GM06990 (cell line): ENCODE data around the gene ANKRD52.
"Not testable (repeated sequence)": the region's sequence is repeated elsewhere in the genome, so short reads cannot be mapped to it uniquely, and the experiment has no call there.

Experiments
- DNase-seq: peaks from one replicate; pipeline ENCODE4 v3.0.0-alpha.2; 2011; ENCODE audit not compliant: insufficient read length; ENCODE audit errors: extremely low read depth
- H3K27me3 ChIP-seq: replicated peaks from 2 replicates; pipeline ENCODE4 v1.6.0; 2011; ENCODE audit warnings: low read length; ENCODE audit not compliant: control insufficient read depth, insufficient read depth
- H3K36me3 ChIP-seq: 2 replicates; pipeline ENCODE4 v1.5.1; 2011; ENCODE audit warnings: low read length; ENCODE audit not compliant: control insufficient read depth, insufficient read depth
- H3K4me3 ChIP-seq: replicated peaks from 2 replicates; pipeline ENCODE4 v1.5.1; 2011; ENCODE audit warnings: low read depth, mild to moderate bottlenecking, control low read depth, low read length
- CTCF ChIP-seq: IDR thresholded peaks from 2 replicates; pipeline ENCODE4 v1.5.1; 2011; ENCODE audit warnings: low read length, control low read depth, mild to moderate bottlenecking, inconsistent platforms; ENCODE audit not compliant: insufficient read depth, poor library complexity, severe bottlenecking

ANKRD52 gene

GRCh38 chr12:56293795-56294194 is 35.6 kb upstream of the ANKRD52 start:
- H3K4me3 ChIP-seq, result no peak overlapping the region
- no peaks in the 10 kb centered on the region for H3K27me3 ChIP-seq
- TF ChIP-seq CTCF, result no peak
- peaks cover 5% of the 10 kb centered on the region for H3K36me3 ChIP-seq
- DNase-seq, result no peak

GRCh38 chr12:56288705-56289387 is 30.7 kb upstream of the ANKRD52 start:
- no peaks in the 10 kb centered on the region for H3K27me3 ChIP-seq
- no peak for TF ChIP-seq CTCF
- no peak for DNase-seq
- H3K36me3 ChIP-seq, result peaks cover 8% of the 10 kb centered on the region
- H3K4me3 ChIP-seq, result no peak overlapping the region

- no peak for DNase-seq
- Histone ChIP-seq H3K27me3 (no peaks in the 10 kb centered on the region), H3K36me3 (peaks cover 14% of the 10 kb centered on the region), H3K4me3 (no peak overlapping the region)
- no peak for TF ChIP-seq CTCF
Observed at GRCh38 chr12:56286044-56286830, 28.1 kb upstream of the ANKRD52 start.

GRCh38 chr12:56284263-56284662 is 26.1 kb upstream of the ANKRD52 start:
- peaks cover 13% of the 10 kb centered on the region for H3K36me3 ChIP-seq
- not testable (repeated sequence) for H3K27me3 ChIP-seq, DNase-seq, H3K4me3 ChIP-seq

GRCh38 chr12:56282579-56282978 is 24.4 kb upstream of the ANKRD52 start:
- Histone ChIP-seq H3K4me3 (no peak overlapping the region), H3K27me3 (no peaks in the 10 kb centered on the region), H3K36me3 (peaks cover 16% of the 10 kb centered on the region)
- no peak for TF ChIP-seq CTCF
- no peak for DNase-seq

- Histone ChIP-seq H3K27me3 (no peaks in the 10 kb centered on the region), H3K4me3 (no peak overlapping the region), H3K36me3 (peaks cover 16% of the 10 kb centered on the region)
- no peak for DNase-seq
- TF ChIP-seq CTCF, result no peak
Observed at GRCh38 chr12:56282030-56282429, 23.8 kb upstream of the ANKRD52 start.
